Liver (tissue), 9 donors: Measurements from ENCODE around the gene SGCG. TPM values are rescaled to one million over a fixed set of nuclear protein-coding genes. Genes with fewer than 3 reads are reported as not detected.

Source experiments
- DNase-seq: peaks from one replicate; pipeline ENCODE4 v3.0.0-alpha.2; 2017; ENCODE audit warnings: low spot score
- H3K27ac ChIP-seq, 2 donors: one replicate each; pipeline ENCODE4 v1.7.0; 2013; ENCODE audit warnings: inconsistent platforms in 2 of 2, low read length in 2 of 2, control low read depth in 1 of 2, low read depth in 1 of 2, mild to moderate bottlenecking in 1 of 2
- H3K27me3 ChIP-seq, 4 donors: one replicate each; pipeline versions ENCODE4 v1.6.1 to v1.7.0; 2013; ENCODE audit warnings: low read length in 3 of 4, inconsistent platforms in 1 of 4, mild to moderate bottlenecking in 1 of 4, moderate library complexity in 1 of 4; ENCODE audit not compliant: control insufficient read depth in 4 of 4, insufficient read depth in 4 of 4
- H3K36me3 ChIP-seq, 4 donors: one replicate each; pipeline versions ENCODE4 v1.6.1 to v1.7.0; 2013; ENCODE audit warnings: low read length in 3 of 4, mild to moderate bottlenecking in 3 of 4, low read depth in 1 of 4, moderate library complexity in 1 of 4; ENCODE audit not compliant: control insufficient read depth in 4 of 4, insufficient read depth in 3 of 4
- H3K4me1 ChIP-seq, 4 donors: one replicate each; pipeline versions ENCODE4 v1.6.1 to v1.7.0; 2013; ENCODE audit warnings: low read length in 3 of 4, mild to moderate bottlenecking in 3 of 4, moderate library complexity in 1 of 4; ENCODE audit not compliant: control insufficient read depth in 4 of 4, insufficient read depth in 4 of 4
- H3K4me3 ChIP-seq, 3 donors: one replicate each; pipeline versions ENCODE4 v1.6.1 to v1.7.0; 2013; ENCODE audit warnings: low read length in 3 of 3, control low read depth in 1 of 3, low read depth in 1 of 3, mild to moderate bottlenecking in 1 of 3
- H3K9ac ChIP-seq, 2 donors: one replicate each; pipeline ENCODE4 v1.7.0; 2013; ENCODE audit warnings: low read length in 2 of 2, mild to moderate bottlenecking in 2 of 2, moderate library complexity in 2 of 2, control low read depth in 1 of 2, low read depth in 1 of 2
- H3K9me3 ChIP-seq, 4 donors: one replicate each; pipeline versions ENCODE4 v1.6.1 to v1.7.0; 2013; ENCODE audit warnings: low read length in 3 of 4; ENCODE audit not compliant: control insufficient read depth in 4 of 4
- ATF3 ChIP-seq: IDR thresholded peaks from 2 replicates; pipeline ENCODE4 v1.6.1; 2016; ENCODE audit warnings: antibody characterized with exemption
- CTCF ChIP-seq: fragments of 150-350 bp; IDR thresholded peaks from 2 replicates; pipeline ENCODE4 v1.5.1; 2017; ENCODE audit warnings: improper control_type of control experiment, low read depth, low read length; ENCODE audit not compliant: missing input control
- EGR1 ChIP-seq, 2 donors: IDR thresholded peaks; 2 replicates each; pipeline ENCODE4 v1.6.1; 2016 to 2018; ENCODE audit warnings: antibody characterized with exemption in 2 of 2, low read depth in 2 of 2
- FOXA1 ChIP-seq: IDR thresholded peaks from 2 replicates; pipeline ENCODE4 v1.6.1; 2016; ENCODE audit warnings: antibody characterized with exemption
- FOXA2 ChIP-seq: IDR thresholded peaks from 2 replicates; pipeline ENCODE4 v1.6.1; 2016; ENCODE audit warnings: antibody characterized with exemption
- GABPA ChIP-seq, 2 donors: IDR thresholded peaks in 1 of 2; conservative IDR thresholded peaks in 1 of 2; 2 replicates each; pipeline ENCODE4 v1.6.1; 2016; ENCODE audit warnings: antibody characterized with exemption in 2 of 2, mild to moderate bottlenecking in 1 of 2, moderate library complexity in 1 of 2
- HNF4A ChIP-seq, 2 donors: conservative IDR thresholded peaks; 2 replicates each; pipeline ENCODE4 v1.6.1; 2016; ENCODE audit warnings: antibody characterized with exemption in 2 of 2, mild to moderate bottlenecking in 2 of 2
- HNF4G ChIP-seq: IDR thresholded peaks from 2 replicates; pipeline ENCODE4 v1.6.1; 2016; ENCODE audit warnings: antibody characterized with exemption
- JUND ChIP-seq, 2 donors: IDR thresholded peaks; 2 replicates each; pipeline ENCODE4 v1.6.1; 2016; ENCODE audit warnings: antibody characterized with exemption in 2 of 2
- MAX ChIP-seq: IDR thresholded peaks from 2 replicates; pipeline ENCODE4 v1.6.1; 2016; ENCODE audit warnings: antibody characterized with exemption
- NR2F2 ChIP-seq: IDR thresholded peaks from 2 replicates; pipeline ENCODE4 v1.6.1; 2016; ENCODE audit warnings: antibody characterized with exemption
- RAD21 ChIP-seq, 2 donors: IDR thresholded peaks; 2 replicates each; pipeline ENCODE4 v1.6.1; 2016; ENCODE audit warnings: antibody characterized with exemption in 2 of 2, mild to moderate bottlenecking in 2 of 2
- REST ChIP-seq: IDR thresholded peaks from 2 replicates; pipeline ENCODE4 v1.6.1; 2016; ENCODE audit warnings: antibody characterized with exemption, mild to moderate bottlenecking
- RXRA ChIP-seq, 2 donors: IDR thresholded peaks; 2 replicates each; pipeline ENCODE4 v1.6.1; 2017 to 2018; ENCODE audit warnings: antibody characterized with exemption in 2 of 2, mild to moderate bottlenecking in 1 of 2
- SP1 ChIP-seq: IDR thresholded peaks from 2 replicates; pipeline ENCODE4 v1.6.1; 2018; ENCODE audit warnings: antibody characterized with exemption, mild to moderate bottlenecking
- TAF1 ChIP-seq: conservative IDR thresholded peaks from 2 replicates; pipeline ENCODE4 v1.6.1; 2016; ENCODE audit warnings: antibody characterized with exemption, mild to moderate bottlenecking
- YY1 ChIP-seq: IDR thresholded peaks from 2 replicates; pipeline ENCODE4 v1.6.1; 2016; ENCODE audit warnings: antibody characterized with exemption, mild to moderate bottlenecking
- ZBTB33 ChIP-seq: IDR thresholded peaks from 2 replicates; pipeline ENCODE4 v1.6.1; 2016; ENCODE audit warnings: antibody characterized with exemption
- polyA plus RNA-seq, 2 donors: library from polyadenylated mRNA; stranded (reverse) in 1 of 2; unstranded in 1 of 2; fragments of 200-250 nt in 1 of 2; fragments of >200 nt in 1 of 2; fragmentation: Nextera tagmentation in 1 of 2; extraction: Ambion mirVana in 1 of 2; gene quantifications; one replicate each; pipeline versions ENCODE4 v1.2.1 to v1.2.3, GENCODE V29; 2013 to 2015
- total RNA-seq, 2 donors: library from RNA; depleted of rRNA; stranded (reverse); fragments of >200 nt; gene quantifications; one replicate each; pipeline ENCODE4 v1.2.3, GENCODE V29; 2014
- donor health status: healthy.
- donor health status: healthy.
- donor health status: healthy.
- donor health status: healthy.
- donor health status: healthy.

Gene SGCG
- total and polyA plus RNA-seq, 4 donors = not detected

- Histone ChIP-seq H3K27ac (no peak overlapping the region), H3K9me3 (peaks cover 0 to 3% (median 0%) of the 10 kb centered on the region in 4 donors), H3K27me3 (no peaks in the 10 kb centered on the region), H3K4me1 (no peaks in the 10 kb centered on the region), H3K36me3 (no peaks in the 10 kb centered on the region), H3K9ac (no peak overlapping the region), H3K4me3 (no peak overlapping the region)
- DNase-seq = no peak
- TF ChIP-seq RXRA (IDR thresholded peaks at IDR 0.05) (no peak), HNF4G (no peak), ATF3 (no peak), CTCF (no peak), TAF1 (no peak), SP1 (no peak), GABPA (IDR thresholded peaks at IDR 0.05 in 1 of 2, conservative IDR thresholded peaks at IDR 0.05 in 1 of 2) (no peak), FOXA1 (no peak), EGR1 (IDR thresholded peaks at IDR 0.05; ENCODE audit: low read depth in 2 of 2) (no peak), RAD21 (IDR thresholded peaks at IDR 0.05) (no peak), FOXA2 (no peak), HNF4A (conservative IDR thresholded peaks at IDR 0.05) (no peak), REST (no peak), MAX (no peak), YY1 (no peak), NR2F2 (no peak), ZBTB33 (no peak), JUND (IDR thresholded peaks at IDR 0.05) (no peak)
Measured at GRCh38 chr13:23231241-23231640, 50.5 kb downstream of the SGCG start.

- TF ChIP-seq ZBTB33 = no peak
- TF ChIP-seq TAF1 = no peak
- no peak for TF ChIP-seq SP1
- no peak for TF ChIP-seq GABPA (IDR thresholded peaks at IDR 0.05 in 1 of 2, conservative IDR thresholded peaks at IDR 0.05 in 1 of 2)
- no peak for TF ChIP-seq YY1
- TF ChIP-seq NR2F2 = no peak
- TF ChIP-seq RXRA (IDR thresholded peaks at IDR 0.05) = no peak
- TF ChIP-seq JUND (IDR thresholded peaks at IDR 0.05) = no peak
- no peak for TF ChIP-seq RAD21 (IDR thresholded peaks at IDR 0.05)
- no peak for TF ChIP-seq CTCF
- TF ChIP-seq HNF4A (conservative IDR thresholded peaks at IDR 0.05) = no peak
- TF ChIP-seq EGR1 (IDR thresholded peaks at IDR 0.05; ENCODE audit: low read depth in 2 of 2) = no peak
- H3K27me3 ChIP-seq = peaks cover 0 to 5% (median 0%) of the 10 kb centered on the region in 4 donors
- H3K4me1 ChIP-seq = no peaks in the 10 kb centered on the region
- H3K9ac ChIP-seq = no peak overlapping the region
- DNase-seq = no peak
- H3K27ac ChIP-seq = no peak overlapping the region
- H3K9me3 ChIP-seq = no peaks in the 10 kb centered on the region
- no peaks in the 10 kb centered on the region for H3K36me3 ChIP-seq
- no peak overlapping the region for H3K4me3 ChIP-seq
Measured at GRCh38 chr13:23235994-23236393, 55.2 kb downstream of the SGCG start.
